Measurements from ENCODE around the gene SLC1A3.

The SLC1A3 gene

DNA sequence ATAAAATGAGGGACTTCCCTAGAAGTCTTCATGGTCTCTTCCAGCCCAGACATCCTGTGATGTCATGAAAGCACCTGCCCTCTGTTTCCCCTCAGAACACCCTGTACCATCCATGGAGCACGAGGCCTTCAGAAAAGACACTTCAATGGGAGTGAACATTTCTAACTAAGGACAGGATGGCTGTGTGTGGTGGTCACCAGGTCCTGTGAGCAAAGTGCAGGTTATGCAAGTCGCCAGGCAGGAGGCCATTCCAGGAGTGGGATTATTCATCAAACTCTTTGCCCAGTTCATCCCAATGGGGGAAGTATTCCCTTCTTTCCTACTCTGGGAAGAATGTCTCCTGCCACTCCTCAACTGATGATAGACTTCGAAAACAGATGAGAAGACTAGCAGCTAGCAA, 80.5 kb downstream of the SLC1A3 start:
- no peak for DNase-seq (ENCODE audit: low read depth)
- TF ChIP-seq, protein P1, sequence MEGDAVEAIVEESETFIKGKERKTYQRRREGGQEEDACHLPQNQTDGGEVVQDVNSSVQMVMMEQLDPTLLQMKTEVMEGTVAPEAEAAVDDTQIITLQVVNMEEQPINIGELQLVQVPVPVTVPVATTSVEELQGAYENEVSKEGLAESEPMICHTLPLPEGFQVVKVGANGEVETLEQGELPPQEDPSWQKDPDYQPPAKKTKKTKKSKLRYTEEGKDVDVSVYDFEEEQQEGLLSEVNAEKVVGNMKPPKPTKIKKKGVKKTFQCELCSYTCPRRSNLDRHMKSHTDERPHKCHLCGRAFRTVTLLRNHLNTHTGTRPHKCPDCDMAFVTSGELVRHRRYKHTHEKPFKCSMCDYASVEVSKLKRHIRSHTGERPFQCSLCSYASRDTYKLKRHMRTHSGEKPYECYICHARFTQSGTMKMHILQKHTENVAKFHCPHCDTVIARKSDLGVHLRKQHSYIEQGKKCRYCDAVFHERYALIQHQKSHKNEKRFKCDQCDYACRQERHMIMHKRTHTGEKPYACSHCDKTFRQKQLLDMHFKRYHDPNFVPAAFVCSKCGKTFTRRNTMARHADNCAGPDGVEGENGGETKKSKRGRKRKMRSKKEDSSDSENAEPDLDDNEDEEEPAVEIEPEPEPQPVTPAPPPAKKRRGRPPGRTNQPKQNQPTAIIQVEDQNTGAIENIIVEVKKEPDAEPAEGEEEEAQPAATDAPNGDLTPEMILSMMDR (IDR thresholded peaks at IDR 0.05; ENCODE audit: insufficient read depth, low read depth, low read length, missing control alignments) = no peak
- no peak overlapping the region for H3K4me3 ChIP-seq (ENCODE audit: low read depth, low read length)

DNA sequence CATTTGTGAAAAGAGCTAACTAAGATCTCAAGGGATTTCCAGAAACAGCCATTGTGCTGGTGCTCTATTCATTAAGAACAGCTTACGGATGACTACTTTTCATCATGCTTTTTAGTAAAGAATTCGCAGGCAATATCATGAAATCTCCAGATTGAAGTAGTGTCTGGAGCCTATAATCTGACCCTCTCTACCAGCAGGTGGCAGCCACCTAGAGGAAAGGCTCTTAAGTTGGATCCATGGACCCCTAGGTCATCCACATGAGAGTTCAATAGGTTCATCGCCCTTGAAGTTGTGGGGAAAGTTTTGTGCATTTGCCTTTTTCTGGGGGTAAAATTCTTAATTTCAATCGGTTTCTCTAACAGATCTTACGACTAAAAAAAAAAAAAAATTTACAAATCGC, 82.3 kb downstream of the SLC1A3 start:
- peak; percentile 58 for DNase-seq (ENCODE audit: low read depth)

DNA sequence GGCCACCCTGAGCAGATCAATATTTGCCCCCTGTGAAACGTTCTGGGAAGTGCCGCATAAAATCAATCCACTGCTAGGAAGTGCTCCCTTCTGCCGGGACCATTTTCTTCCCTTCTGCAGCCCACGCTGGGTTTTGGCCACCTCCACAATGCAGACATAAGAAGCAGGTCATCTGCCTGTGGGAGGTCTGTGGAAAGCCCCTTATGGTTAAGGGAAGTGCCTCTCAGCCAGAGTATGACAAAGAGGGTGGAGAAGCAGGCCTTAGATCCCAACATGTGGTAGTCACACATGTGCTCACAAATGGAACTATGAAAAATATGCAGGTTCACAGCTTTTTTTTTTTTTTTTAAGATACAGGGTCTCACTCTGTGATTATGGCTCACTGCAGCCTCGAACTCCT, 82.8 kb downstream of the SLC1A3 start:
- DNase-seq (ENCODE audit: low read depth) = peak; percentile 72
- TF ChIP-seq, protein P1 (IDR thresholded peaks at IDR 0.05; ENCODE audit: insufficient read depth, low read depth, low read length, missing control alignments) = no peak
- no peak overlapping the region for H3K4me3 ChIP-seq (ENCODE audit: low read depth, low read length)

More for the DNA sequence above, 82.3 kb downstream of the SLC1A3 start:
- H3K4me3 ChIP-seq (ENCODE audit: low read depth, low read length) = no peak overlapping the region
- TF ChIP-seq, protein P1 (IDR thresholded peaks at IDR 0.05; ENCODE audit: insufficient read depth, low read depth, low read length, missing control alignments) = peak; percentile 48

DNA sequence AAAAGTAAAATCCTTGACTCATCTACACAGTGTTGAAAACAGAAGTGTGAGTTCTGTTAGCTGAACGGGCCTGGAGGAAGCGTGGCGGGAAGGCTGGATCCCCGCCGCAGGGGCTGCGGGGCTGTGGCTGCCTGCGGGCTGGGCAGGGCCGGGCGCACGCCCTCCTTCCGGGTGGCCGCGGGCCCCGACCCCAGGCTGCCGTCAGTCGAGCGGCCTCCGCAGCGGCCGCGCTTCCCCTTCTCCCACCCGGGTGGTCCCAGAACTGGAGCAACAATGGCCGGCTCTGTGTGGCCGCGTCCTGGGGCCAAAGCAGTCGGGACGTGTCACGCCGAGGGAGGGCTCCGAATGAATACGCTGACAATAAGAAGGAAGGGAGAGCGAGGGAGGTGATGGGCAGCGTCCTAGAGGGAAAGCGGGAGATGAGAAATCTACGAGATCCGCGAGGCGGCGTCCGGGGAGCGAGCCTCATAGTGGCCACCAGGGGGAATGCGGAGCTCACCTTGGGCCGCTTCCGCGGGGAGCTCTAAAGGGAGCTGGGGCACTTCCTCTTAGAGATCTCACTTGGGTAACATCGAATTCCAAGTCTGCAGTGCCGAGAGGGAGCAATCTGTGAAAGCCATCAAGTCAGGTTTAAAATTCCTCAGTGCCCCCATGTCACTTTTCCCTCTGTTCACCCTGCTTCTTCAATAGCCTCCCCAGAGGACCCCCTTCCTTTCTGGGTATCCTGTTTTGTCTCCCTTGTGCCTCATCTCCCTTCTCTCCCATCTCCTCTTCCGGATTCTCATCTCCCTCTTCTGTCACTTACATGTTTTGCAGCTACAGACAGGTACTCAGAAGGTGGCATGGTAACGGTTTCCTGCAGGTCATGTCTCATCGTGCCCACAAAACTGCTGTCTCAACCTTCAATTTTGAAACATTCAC, 83.9 kb downstream of the SLC1A3 start:
- TF ChIP-seq, protein P1 (IDR thresholded peaks at IDR 0.05; ENCODE audit: insufficient read depth, low read depth, low read length, missing control alignments) = peak; percentile 94
- peak; percentile 88 for DNase-seq (ENCODE audit: low read depth)
- H3K4me3 ChIP-seq (ENCODE audit: low read depth, low read length) = peak overlapping the region; percentile 61

DNA sequence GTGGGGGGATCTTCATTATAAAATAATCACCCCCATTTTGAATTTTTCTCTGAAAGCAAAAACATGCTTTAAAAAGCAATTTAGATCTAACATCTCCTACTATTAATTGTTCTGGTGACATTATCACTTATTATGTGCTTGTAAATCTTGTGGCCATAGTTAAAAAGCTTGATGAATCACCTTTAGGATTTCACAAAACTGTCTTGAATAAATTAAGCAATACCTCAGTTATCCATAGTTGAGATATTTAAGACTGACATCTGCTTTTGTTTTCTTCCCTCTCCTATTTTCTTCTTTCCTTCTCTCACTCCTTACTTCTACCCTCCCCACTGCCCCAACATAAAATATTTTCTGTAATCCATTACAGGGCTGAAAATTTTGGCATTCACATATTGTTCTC, 84.8 kb downstream of the SLC1A3 start:
- H3K4me3 ChIP-seq (ENCODE audit: low read depth, low read length) = no peak overlapping the region
- no peak for DNase-seq (ENCODE audit: low read depth)
- TF ChIP-seq, protein P1 (IDR thresholded peaks at IDR 0.05; ENCODE audit: insufficient read depth, low read depth, low read length, missing control alignments) = no peak

DNA sequence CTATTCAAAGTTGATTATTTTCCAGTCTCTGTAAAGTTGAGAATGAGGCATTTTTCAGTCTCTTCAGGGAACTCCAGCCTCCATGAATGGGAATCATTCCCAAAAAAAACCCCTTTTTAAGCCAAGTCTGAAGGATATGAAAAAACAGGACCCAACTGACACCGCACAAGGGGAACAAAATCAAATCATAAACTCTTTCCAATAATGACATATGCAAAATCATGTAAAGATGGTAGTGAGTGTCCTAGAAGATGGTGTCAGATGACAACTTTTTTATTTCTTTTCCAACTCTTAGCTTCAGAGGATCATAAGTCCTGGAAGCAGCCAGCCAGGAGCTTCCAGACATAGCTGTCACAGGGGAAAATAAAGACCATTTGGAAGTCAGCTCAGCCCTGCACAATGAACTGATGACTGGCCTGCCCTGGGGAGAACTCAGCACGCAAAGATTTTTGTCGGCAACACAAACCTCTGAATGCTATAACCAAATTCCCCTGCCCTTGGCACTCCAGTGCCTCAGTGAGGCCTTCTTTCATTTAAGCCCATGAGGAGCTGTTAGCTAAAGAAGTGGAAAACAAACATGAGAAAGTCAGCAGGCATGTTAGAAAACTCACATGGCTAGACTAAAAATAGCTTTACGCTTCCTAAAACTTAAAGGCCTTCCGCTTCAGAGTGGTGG, 85.4 kb downstream of the SLC1A3 start:
- no peak overlapping the region for H3K4me3 ChIP-seq (ENCODE audit: low read depth, low read length)
- DNase-seq (ENCODE audit: low read depth) = no peak
- TF ChIP-seq, protein P1 (IDR thresholded peaks at IDR 0.05; ENCODE audit: insufficient read depth, low read depth, low read length, missing control alignments) = no peak
